Measurements from ENCODE around the gene SHE.

Gene SHE

GRCh38 chr1:154503898-154504297, 1.7 kb upstream of the SHE start:
- peaks cover 4% of the 10 kb centered on the region for H3K4me1 ChIP-seq (ENCODE audit: insufficient read depth, low read length)
- peaks cover 22 to 46% of the 10 kb centered on the region in 2 donors for H3K27me3 ChIP-seq (ENCODE audit: control insufficient read depth in 1 of 2, insufficient read depth in 2 of 2, low read length in 2 of 2)
- no peaks in the 10 kb centered on the region for H3K9me3 ChIP-seq (ENCODE audit: low read length)
- no peak overlapping the region for H3K27ac ChIP-seq (ENCODE audit: low read depth, low read length)
- no peaks in the 10 kb centered on the region for H3K36me3 ChIP-seq (ENCODE audit: insufficient read depth, low read length)
- H3K4me3 ChIP-seq (ENCODE audit: low read depth in 1 of 2, low read length in 2 of 2) = no peak overlapping the region
- no peak overlapping the region for H3K9ac ChIP-seq (ENCODE audit: low read length)

GRCh38 chr1:154502744-154503115, 518 bp upstream of the SHE start:
- peaks cover 22 to 46% of the 10 kb centered on the region in 2 donors for H3K27me3 ChIP-seq (ENCODE audit: control insufficient read depth in 1 of 2, insufficient read depth in 2 of 2, low read length in 2 of 2)
- no peak overlapping the region for H3K27ac ChIP-seq (ENCODE audit: low read depth, low read length)
- H3K9me3 ChIP-seq (ENCODE audit: low read length) = no peaks in the 10 kb centered on the region
- H3K4me3 ChIP-seq (ENCODE audit: low read depth in 1 of 2, low read length in 2 of 2) = peak overlapping the region in 1 of 2 donors; percentile 20
- H3K9ac ChIP-seq (ENCODE audit: low read length) = no peak overlapping the region
- peaks cover 4% of the 10 kb centered on the region for H3K4me1 ChIP-seq (ENCODE audit: insufficient read depth, low read length)
- H3K36me3 ChIP-seq (ENCODE audit: insufficient read depth, low read length) = no peaks in the 10 kb centered on the region

- Histone ChIP-seq H3K4me3 (ENCODE audit: low read depth in 1 of 2, low read length in 2 of 2) (peak overlapping the region; percentile 42 to 55), H3K9ac (ENCODE audit: low read length) (no peak overlapping the region), H3K4me1 (ENCODE audit: insufficient read depth, low read length) (peaks cover 4% of the 10 kb centered on the region), H3K9me3 (ENCODE audit: low read length) (no peaks in the 10 kb centered on the region), H3K36me3 (ENCODE audit: insufficient read depth, low read length) (no peaks in the 10 kb centered on the region), H3K27ac (ENCODE audit: low read depth, low read length) (no peak overlapping the region), H3K27me3 (ENCODE audit: control insufficient read depth in 1 of 2, insufficient read depth in 2 of 2, low read length in 2 of 2) (peaks cover 22 to 41% of the 10 kb centered on the region in 2 donors)
These were observed 668 bp downstream of the SHE start for GRCh38 chr1:154501423-154502065.

- H3K9me3 ChIP-seq (ENCODE audit: low read length) = no peaks in the 10 kb centered on the region
- no peaks in the 10 kb centered on the region for H3K36me3 ChIP-seq (ENCODE audit: insufficient read depth, low read length)
- peak overlapping the region in 1 of 2 donors; percentile 55 for H3K4me3 ChIP-seq (ENCODE audit: low read depth in 1 of 2, low read length in 2 of 2)
- H3K4me1 ChIP-seq (ENCODE audit: insufficient read depth, low read length) = peaks cover 4% of the 10 kb centered on the region
- H3K27me3 ChIP-seq (ENCODE audit: control insufficient read depth in 1 of 2, insufficient read depth in 2 of 2, low read length in 2 of 2) = peaks cover 22 to 41% of the 10 kb centered on the region in 2 donors
- no peak overlapping the region for H3K9ac ChIP-seq (ENCODE audit: low read length)
- H3K27ac ChIP-seq (ENCODE audit: low read depth, low read length) = no peak overlapping the region
These were observed 1.7 kb downstream of the SHE start for GRCh38 chr1:154500533-154500932.

GRCh38 chr1:154499446-154499845, 2.8 kb downstream of the SHE start:
- no peak overlapping the region for H3K27ac ChIP-seq (ENCODE audit: low read depth, low read length)
- H3K9ac ChIP-seq (ENCODE audit: low read length) = no peak overlapping the region
- H3K36me3 ChIP-seq (ENCODE audit: insufficient read depth, low read length) = no peaks in the 10 kb centered on the region
- peaks cover 22 to 41% of the 10 kb centered on the region in 2 donors for H3K27me3 ChIP-seq (ENCODE audit: control insufficient read depth in 1 of 2, insufficient read depth in 2 of 2, low read length in 2 of 2)
- H3K4me3 ChIP-seq (ENCODE audit: low read depth in 1 of 2, low read length in 2 of 2) = no peak overlapping the region
- H3K4me1 ChIP-seq (ENCODE audit: insufficient read depth, low read length) = peaks cover 4% of the 10 kb centered on the region
- no peaks in the 10 kb centered on the region for H3K9me3 ChIP-seq (ENCODE audit: low read length)

- H3K27ac ChIP-seq (ENCODE audit: low read depth, low read length) = no peak overlapping the region
- H3K9me3 ChIP-seq (ENCODE audit: low read length) = no peaks in the 10 kb centered on the region
- peaks cover 4% of the 10 kb centered on the region for H3K4me1 ChIP-seq (ENCODE audit: insufficient read depth, low read length)
- H3K4me3 ChIP-seq (ENCODE audit: low read depth in 1 of 2, low read length in 2 of 2) = no peak overlapping the region
- H3K27me3 ChIP-seq (ENCODE audit: control insufficient read depth in 1 of 2, insufficient read depth in 2 of 2, low read length in 2 of 2) = peaks cover 22 to 31% of the 10 kb centered on the region in 2 donors
- H3K36me3 ChIP-seq (ENCODE audit: insufficient read depth, low read length) = no peaks in the 10 kb centered on the region
- H3K9ac ChIP-seq (ENCODE audit: low read length) = no peak overlapping the region
These were observed 5.0 kb downstream of the SHE start for GRCh38 chr1:154497026-154497806.

GRCh38 chr1:154496383-154496782, 5.8 kb downstream of the SHE start:
- Histone ChIP-seq H3K9ac (ENCODE audit: low read length) (no peak overlapping the region), H3K4me3 (ENCODE audit: low read depth in 1 of 2, low read length in 2 of 2) (no peak overlapping the region), H3K27ac (ENCODE audit: low read depth, low read length) (no peak overlapping the region), H3K4me1 (ENCODE audit: insufficient read depth, low read length) (peaks cover 4% of the 10 kb centered on the region), H3K36me3 (ENCODE audit: insufficient read depth, low read length) (no peaks in the 10 kb centered on the region), H3K27me3 (ENCODE audit: control insufficient read depth in 1 of 2, insufficient read depth in 2 of 2, low read length in 2 of 2) (peaks cover 20 to 23% of the 10 kb centered on the region in 2 donors), H3K9me3 (ENCODE audit: low read length) (no peaks in the 10 kb centered on the region)

GRCh38 chr1:154495496-154496273, 6.5 kb downstream of the SHE start:
- no peak overlapping the region for H3K9ac ChIP-seq (ENCODE audit: low read length)
- peaks cover 13 to 16% of the 10 kb centered on the region in 2 donors for H3K27me3 ChIP-seq (ENCODE audit: control insufficient read depth in 1 of 2, insufficient read depth in 2 of 2, low read length in 2 of 2)
- peaks cover 7% of the 10 kb centered on the region for H3K4me1 ChIP-seq (ENCODE audit: insufficient read depth, low read length)
- no peaks in the 10 kb centered on the region for H3K9me3 ChIP-seq (ENCODE audit: low read length)
- H3K36me3 ChIP-seq (ENCODE audit: insufficient read depth, low read length) = no peaks in the 10 kb centered on the region
- H3K27ac ChIP-seq (ENCODE audit: low read depth, low read length) = peak overlapping the region; percentile 13
- no peak overlapping the region for H3K4me3 ChIP-seq (ENCODE audit: low read depth in 1 of 2, low read length in 2 of 2)

GRCh38 chr1:154493276-154493675, 8.9 kb downstream of the SHE start:
- H3K27ac ChIP-seq (ENCODE audit: low read depth, low read length) = no peak overlapping the region
- H3K4me3 ChIP-seq (ENCODE audit: low read depth in 1 of 2, low read length in 2 of 2) = no peak overlapping the region

GRCh38 chr1:154492115-154492514, 10.1 kb downstream of the SHE start:
- H3K4me1 ChIP-seq (ENCODE audit: insufficient read depth, low read length) = peaks cover 7% of the 10 kb centered on the region
- no peak overlapping the region for H3K27ac ChIP-seq (ENCODE audit: low read depth, low read length)

More at GRCh38 chr1:154493276-154493675, 8.9 kb downstream of the SHE start:
- Histone ChIP-seq H3K36me3 (ENCODE audit: insufficient read depth, low read length) (no peaks in the 10 kb centered on the region), H3K9me3 (ENCODE audit: low read length) (no peaks in the 10 kb centered on the region), H3K9ac (ENCODE audit: low read length) (no peak overlapping the region), H3K27me3 (ENCODE audit: control insufficient read depth in 1 of 2, insufficient read depth in 2 of 2, low read length in 2 of 2) (no peaks in the 10 kb centered on the region), H3K4me1 (ENCODE audit: insufficient read depth, low read length) (peaks cover 7% of the 10 kb centered on the region)

GRCh38 chr1:154490317-154490716, 11.9 kb downstream of the SHE start:
- Histone ChIP-seq H3K36me3 (ENCODE audit: insufficient read depth, low read length) (no peaks in the 10 kb centered on the region), H3K9me3 (ENCODE audit: low read length) (no peaks in the 10 kb centered on the region), H3K4me3 (ENCODE audit: low read depth in 1 of 2, low read length in 2 of 2) (no peak overlapping the region), H3K27me3 (ENCODE audit: control insufficient read depth in 1 of 2, insufficient read depth in 2 of 2, low read length in 2 of 2) (no peaks in the 10 kb centered on the region), H3K4me1 (ENCODE audit: insufficient read depth, low read length) (peaks cover 7% of the 10 kb centered on the region), H3K9ac (ENCODE audit: low read length) (no peak overlapping the region), H3K27ac (ENCODE audit: low read depth, low read length) (no peak overlapping the region)

More at GRCh38 chr1:154492115-154492514, 10.1 kb downstream of the SHE start:
- H3K27me3 ChIP-seq (ENCODE audit: control insufficient read depth in 1 of 2, insufficient read depth in 2 of 2, low read length in 2 of 2) = no peaks in the 10 kb centered on the region
- H3K36me3 ChIP-seq (ENCODE audit: insufficient read depth, low read length) = no peaks in the 10 kb centered on the region
- H3K4me3 ChIP-seq (ENCODE audit: low read depth in 1 of 2, low read length in 2 of 2) = no peak overlapping the region
- no peaks in the 10 kb centered on the region for H3K9me3 ChIP-seq (ENCODE audit: low read length)
- H3K9ac ChIP-seq (ENCODE audit: low read length) = no peak overlapping the region

Data from muscle layer of colon (tissue), 2 donors.